ENCODE data around the gene SOD2.

- TF ChIP-seq CTCF (IDR thresholded peaks at IDR 0.05) (no peak), POLR2A (IDR thresholded peaks at IDR 0.05) (no peak), POLR2AphosphoS5 (IDR thresholded peaks at IDR 0.05) (no peak)
Observed at GRCh38 chr6:159681191-159681880, 11.7 kb downstream of the SOD2 start.
